ENCODE data around the gene M1AP.

DNA sequence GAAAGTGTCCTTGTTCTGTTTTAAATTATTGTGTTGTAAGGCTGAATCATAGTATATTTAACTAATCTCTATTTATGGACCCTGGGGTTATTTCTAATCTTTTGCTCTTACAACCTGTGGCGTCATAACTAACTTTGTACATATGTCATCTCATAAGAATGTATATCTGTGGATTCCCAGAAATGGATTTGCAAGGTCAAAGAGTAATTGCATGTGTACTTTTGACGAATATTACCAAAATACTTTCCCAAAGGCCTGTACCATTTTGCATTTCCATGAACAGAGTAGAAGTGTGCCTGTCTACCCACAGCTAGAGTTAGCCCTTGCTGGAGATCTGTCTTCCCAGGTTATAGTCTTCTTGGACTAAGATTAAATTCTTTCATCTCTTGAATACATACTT lies 48.7 kb upstream of the M1AP start:
- TF ChIP-seq CTCF (IDR thresholded peaks at IDR 0.05) (no peak), POLR2A (IDR thresholded peaks at IDR 0.05) (no peak)

All from esophagus squamous epithelium (tissue), 4 donors.